Loucy (cell line): ENCODE results near the gene ANO1.

Source experiments
- H2AFZ ChIP-seq: fragments of 200-600 bp; sonication (generic); 2 replicates; pipeline ENCODE4 v1.6.0; 2016; ENCODE audit warnings: antibody characterized with exemption, mild to moderate bottlenecking, low read length, moderate library complexity
- H3F3A ChIP-seq: fragments of 200-600 bp; 2 replicates; pipeline ENCODE4 v1.6.0; 2016; ENCODE audit warnings: antibody characterized with exemption, low read depth, mild to moderate bottlenecking
- H3K27me3 ChIP-seq: fragments of 200-600 bp; sonication (generic); 2 replicates; pipeline ENCODE4 v1.6.1; 2014; ENCODE audit warnings: low read length, mild to moderate bottlenecking; ENCODE audit not compliant: insufficient read depth, poor library complexity, severe bottlenecking
- H3K36me3 ChIP-seq: fragments of 200-600 bp; sonication (generic); 2 replicates; pipeline ENCODE4 v1.6.1; 2016; ENCODE audit warnings: low read length; ENCODE audit not compliant: insufficient read depth
- H3K4me1 ChIP-seq: fragments of 200-600 bp; sonication (generic); 2 replicates; pipeline ENCODE4 v1.5.1; 2014; ENCODE audit warnings: low read length, mild to moderate bottlenecking; ENCODE audit not compliant: insufficient read depth, poor library complexity, severe bottlenecking
- H3K4me2 ChIP-seq: fragments of 200-600 bp; sonication (generic); 2 replicates; pipeline ENCODE4 v1.6.0; 2014; ENCODE audit warnings: antibody characterized with exemption, low read length, low read depth, mild to moderate bottlenecking; ENCODE audit not compliant: poor library complexity, severe bottlenecking
- H3K4me3 ChIP-seq: fragments of 200-600 bp; sonication (generic); 2 replicates; pipeline ENCODE4 v1.5.1; 2014; ENCODE audit warnings: low read length, mild to moderate bottlenecking, mixed read lengths; ENCODE audit not compliant: poor library complexity, severe bottlenecking
- H3K79me2 ChIP-seq: fragments of 200-600 bp; sonication (generic); 2 replicates; pipeline ENCODE4 v1.6.1; 2014; ENCODE audit warnings: low read length; ENCODE audit not compliant: insufficient read depth
- H3K9ac ChIP-seq: fragments of 200-600 bp; sonication (generic); 2 replicates; pipeline ENCODE4 v1.6.0; 2014; ENCODE audit warnings: mild to moderate bottlenecking, low read depth, low read length, moderate library complexity; ENCODE audit not compliant: poor library complexity, severe bottlenecking
- H3K9me2 ChIP-seq: fragments of 200-600 bp; sonication (generic); replicated peaks from 2 replicates; pipeline ENCODE4 v1.6.1; 2016; ENCODE audit warnings: low read depth, low read length, mixed read lengths
- H3K9me3 ChIP-seq: fragments of 200-600 bp; sonication (generic); 2 replicates; pipeline ENCODE4 v1.6.1; 2014; ENCODE audit warnings: mild to moderate bottlenecking, antibody characterized with exemption, low read length, low read depth; ENCODE audit not compliant: insufficient read depth
- H4K20me1 ChIP-seq: fragments of 200-600 bp; sonication (generic); 2 replicates; pipeline ENCODE4 v1.6.0; 2014; ENCODE audit warnings: antibody characterized with exemption, low read length, mild to moderate bottlenecking; ENCODE audit not compliant: insufficient read depth, poor library complexity, severe bottlenecking
- EZH2phosphoT487 ChIP-seq: fragments of 200-600 bp; IDR thresholded peaks from 2 replicates; pipeline ENCODE4 v1.6.1; 2018; ENCODE audit warnings: antibody characterized with exemption, mild to moderate bottlenecking, moderate library complexity, borderline replicate concordance
- TF ChIP-seq, protein P1 (sequence below): fragments of 200-600 bp; sonication (generic); conservative IDR thresholded peaks from 2 replicates; pipeline ENCODE4 v1.5.1; 2014; ENCODE audit warnings: mild to moderate bottlenecking, antibody characterized with exemption, low read length

The ANO1 gene

DNA sequence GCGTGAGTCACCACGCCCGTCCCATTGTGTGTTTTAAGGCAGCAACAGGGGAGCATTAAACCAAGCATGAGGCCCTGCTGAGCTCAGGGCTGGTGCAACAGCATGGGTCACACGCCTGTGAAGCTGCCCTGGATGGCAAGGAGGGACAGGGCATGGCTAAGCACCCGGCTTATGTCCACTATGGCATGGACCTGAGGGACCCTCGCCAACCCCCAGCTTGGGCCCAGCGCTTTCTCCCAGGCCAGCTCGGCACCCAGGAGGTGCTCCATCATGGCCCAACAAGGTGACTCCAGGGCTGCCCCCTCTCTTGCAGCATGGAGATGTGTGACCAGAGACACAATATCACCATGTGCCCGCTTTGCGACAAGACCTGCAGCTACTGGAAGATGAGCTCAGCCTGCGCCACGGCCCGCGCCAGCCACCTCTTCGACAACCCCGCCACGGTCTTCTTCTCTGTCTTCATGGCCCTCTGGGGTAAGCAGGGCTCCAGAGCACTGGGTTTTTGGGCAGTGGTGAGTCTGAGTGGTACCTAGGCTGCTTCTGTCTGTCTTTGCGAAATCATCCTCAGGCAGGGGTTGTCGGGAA, 53.6 kb downstream of the ANO1 start:
- H3K4me3 ChIP-seq: no peak overlapping the region
- H3K4me1 ChIP-seq: no peaks in the 10 kb centered on the region
- no peaks in the 10 kb centered on the region for H3K9me2 ChIP-seq
- H3K4me2 ChIP-seq: no peak overlapping the region
- TF ChIP-seq, protein P1, sequence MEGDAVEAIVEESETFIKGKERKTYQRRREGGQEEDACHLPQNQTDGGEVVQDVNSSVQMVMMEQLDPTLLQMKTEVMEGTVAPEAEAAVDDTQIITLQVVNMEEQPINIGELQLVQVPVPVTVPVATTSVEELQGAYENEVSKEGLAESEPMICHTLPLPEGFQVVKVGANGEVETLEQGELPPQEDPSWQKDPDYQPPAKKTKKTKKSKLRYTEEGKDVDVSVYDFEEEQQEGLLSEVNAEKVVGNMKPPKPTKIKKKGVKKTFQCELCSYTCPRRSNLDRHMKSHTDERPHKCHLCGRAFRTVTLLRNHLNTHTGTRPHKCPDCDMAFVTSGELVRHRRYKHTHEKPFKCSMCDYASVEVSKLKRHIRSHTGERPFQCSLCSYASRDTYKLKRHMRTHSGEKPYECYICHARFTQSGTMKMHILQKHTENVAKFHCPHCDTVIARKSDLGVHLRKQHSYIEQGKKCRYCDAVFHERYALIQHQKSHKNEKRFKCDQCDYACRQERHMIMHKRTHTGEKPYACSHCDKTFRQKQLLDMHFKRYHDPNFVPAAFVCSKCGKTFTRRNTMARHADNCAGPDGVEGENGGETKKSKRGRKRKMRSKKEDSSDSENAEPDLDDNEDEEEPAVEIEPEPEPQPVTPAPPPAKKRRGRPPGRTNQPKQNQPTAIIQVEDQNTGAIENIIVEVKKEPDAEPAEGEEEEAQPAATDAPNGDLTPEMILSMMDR: no peak
- TF ChIP-seq EZH2phosphoT487: no peak
- no peaks in the 10 kb centered on the region for H3K36me3 ChIP-seq
- no peaks in the 10 kb centered on the region for H3K9me3 ChIP-seq
- H3K27me3 ChIP-seq: no peaks in the 10 kb centered on the region
- H3K79me2 ChIP-seq: no peaks in the 10 kb centered on the region
- H4K20me1 ChIP-seq: no peaks in the 10 kb centered on the region
- no peak overlapping the region for H3K9ac ChIP-seq
- no peak overlapping the region for H2AFZ ChIP-seq
- no peaks in the 10 kb centered on the region for H3F3A ChIP-seq

DNA sequence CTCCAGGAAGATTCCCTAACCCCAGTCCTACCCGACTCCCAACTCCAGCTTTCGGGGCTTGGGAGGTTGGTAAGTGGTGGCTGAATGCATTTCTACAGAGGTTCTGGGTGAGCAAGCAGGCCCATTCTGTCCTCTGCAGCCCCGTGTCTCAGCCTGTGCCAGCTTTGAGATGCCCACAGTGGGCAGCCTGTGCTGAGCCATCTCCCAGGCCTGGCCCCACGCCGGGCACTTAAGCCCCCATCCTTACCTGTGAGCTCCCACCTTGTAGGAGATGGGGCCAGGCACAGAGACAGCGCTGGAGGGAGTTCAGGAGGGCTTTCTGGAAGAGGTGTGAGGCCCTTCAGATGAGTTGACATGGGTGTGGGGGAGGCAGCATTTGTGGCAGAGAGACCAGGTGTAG, 54.5 kb downstream of the ANO1 start:
- Histone ChIP-seq H3K9ac (no peak overlapping the region), H3K4me2 (no peak overlapping the region), H3K9me3 (no peaks in the 10 kb centered on the region), H3F3A (no peaks in the 10 kb centered on the region), H3K4me3 (no peak overlapping the region), H3K27me3 (no peaks in the 10 kb centered on the region), H3K79me2 (no peaks in the 10 kb centered on the region), H2AFZ (no peak overlapping the region), H3K36me3 (no peaks in the 10 kb centered on the region), H3K9me2 (no peaks in the 10 kb centered on the region), H3K4me1 (no peaks in the 10 kb centered on the region), H4K20me1 (no peaks in the 10 kb centered on the region)
- TF ChIP-seq, protein P1: no peak
- no peak for TF ChIP-seq EZH2phosphoT487

DNA sequence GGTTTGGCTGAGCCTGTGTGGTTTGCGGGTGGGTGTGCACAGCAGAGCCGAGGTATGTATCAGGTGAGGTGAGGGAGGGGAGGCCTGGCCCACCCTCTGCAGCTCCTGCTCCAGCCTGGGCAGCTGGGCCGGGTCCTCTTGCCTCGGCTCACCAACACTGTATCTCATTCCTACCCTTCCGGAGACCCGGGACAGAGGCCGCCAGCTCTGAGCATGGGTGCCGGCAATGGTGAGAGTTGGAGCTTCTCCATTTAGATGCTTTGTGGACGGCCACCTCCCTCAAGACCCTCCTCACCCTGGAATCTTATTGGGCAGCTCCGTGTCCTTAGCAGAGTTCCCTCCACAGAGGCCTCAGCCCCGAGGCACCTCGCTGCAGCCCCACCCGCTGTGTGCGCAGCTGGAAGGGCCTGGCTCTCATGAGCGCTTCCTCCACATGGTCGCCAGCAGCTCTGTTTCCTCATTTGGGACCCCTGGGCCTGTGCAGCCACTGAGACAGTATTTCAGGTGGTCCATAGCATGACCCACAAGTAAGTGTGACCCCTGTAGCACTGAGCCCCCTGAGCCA, 55.7 kb downstream of the ANO1 start:
- Histone ChIP-seq H3K4me1 (no peaks in the 10 kb centered on the region), H3K79me2 (no peaks in the 10 kb centered on the region), H3K9ac (no peak overlapping the region), H3K27me3 (no peaks in the 10 kb centered on the region), H3K9me2 (no peaks in the 10 kb centered on the region), H2AFZ (no peak overlapping the region), H4K20me1 (no peaks in the 10 kb centered on the region), H3K36me3 (no peaks in the 10 kb centered on the region), H3F3A (no peaks in the 10 kb centered on the region), H3K9me3 (no peaks in the 10 kb centered on the region), H3K4me2 (no peak overlapping the region), H3K4me3 (no peak overlapping the region)
- no peak for TF ChIP-seq EZH2phosphoT487
- TF ChIP-seq, protein P1: no peak
